Hindlimb muscle (tissue), 1 donor: ENCODE results near the gene ELMO1. TPM values are rescaled to one million over a fixed set of nuclear protein-coding genes. Genes with fewer than 3 reads are reported as not detected.
A peak's percentile ranks its signal among the peaks of the same experiment; 100 is the strongest.

ENCODE experiments used
- DNase-seq: peaks from one replicate; pipeline ENCODE4 v3.0.0-alpha.2; 2013
- polyA plus RNA-seq: library from polyadenylated mRNA; unstranded; fragments of 120-200 nt; gene quantifications from one replicate; pipeline ENCODE4 v1.2.1, GENCODE V29; 2013; ENCODE audit not compliant: insufficient read length

ELMO1 gene
- polyA plus RNA-seq, 1 donor = 28.3 TPM

GRCh38 chr7:37259319-37259821 is 189.3 kb downstream of the ELMO1 start:
- no peak for DNase-seq

DNA sequence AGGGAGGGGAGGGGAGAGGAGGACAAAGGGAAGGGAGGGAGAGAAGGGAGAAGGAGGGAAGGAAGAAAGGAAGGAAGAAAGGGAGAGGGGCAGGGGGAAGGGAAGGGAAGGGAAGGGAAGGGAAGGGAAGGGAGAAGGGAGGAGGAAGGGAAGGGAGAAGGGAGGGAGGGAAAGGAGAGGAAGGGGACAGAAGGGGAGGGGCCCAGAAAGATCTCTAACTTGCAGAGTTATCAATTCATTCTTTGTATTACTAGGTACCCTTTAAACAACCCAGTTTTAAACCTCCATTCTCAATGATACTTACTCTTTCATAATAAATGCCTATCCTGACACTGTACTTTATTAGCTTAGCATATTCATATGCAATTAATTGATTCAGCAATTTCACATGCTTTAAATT is 192.0 kb downstream of the ELMO1 start:
- DNase-seq = no peak

- DNase-seq = no peak
Observed at GRCh38 chr7:37255327-37255944, 193.2 kb downstream of the ELMO1 start.

GRCh38 chr7:37251222-37251621 is 197.4 kb downstream of the ELMO1 start:
- no peak for DNase-seq

- DNase-seq = no peak
Observed at GRCh38 chr7:37249240-37249639, 199.4 kb downstream of the ELMO1 start.

DNA sequence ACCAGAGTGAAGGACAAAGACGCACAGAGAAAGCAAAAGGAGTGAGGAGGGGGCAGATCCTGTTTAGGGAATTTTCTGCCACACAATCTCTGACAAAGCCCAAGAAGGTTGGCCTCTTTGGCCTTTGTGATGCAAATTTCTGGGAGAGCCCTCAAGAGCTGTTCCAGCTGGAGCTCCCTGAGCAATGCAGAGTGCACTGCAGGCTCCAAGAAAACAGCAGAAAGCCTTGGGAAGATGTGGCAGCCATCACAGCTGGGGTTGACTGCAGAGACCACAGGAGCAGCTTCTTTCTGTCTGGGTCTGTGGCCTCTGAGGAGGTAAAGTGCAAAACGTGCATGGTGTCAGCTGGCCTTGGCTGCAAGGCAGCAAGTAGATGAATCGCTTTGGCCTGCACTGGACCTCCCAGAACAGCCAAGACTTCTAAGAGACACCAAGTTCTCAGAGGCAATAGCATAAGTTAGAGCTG is 200.2 kb downstream of the ELMO1 start:
- DNase-seq = peak; percentile 36

DNA sequence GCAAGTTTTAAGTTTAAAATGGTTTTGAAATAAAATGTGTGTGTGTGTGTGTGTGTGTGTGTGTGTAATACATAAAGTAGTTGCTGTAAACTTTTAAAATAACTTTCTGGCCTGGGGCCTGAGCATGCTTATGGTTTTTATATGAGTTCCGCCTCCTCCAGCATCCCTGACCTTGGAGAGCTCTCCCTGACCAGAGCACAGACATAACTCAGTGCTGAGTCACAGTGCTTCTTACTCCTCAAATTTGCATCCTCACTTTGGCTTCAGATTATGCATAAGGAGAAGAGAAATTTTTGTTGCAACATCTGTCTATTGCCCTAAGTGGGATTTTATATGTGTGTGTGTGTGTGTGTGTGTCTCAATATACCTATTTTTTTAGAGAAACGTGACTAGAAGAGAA is 200.8 kb downstream of the ELMO1 start:
- DNase-seq = peak; percentile 76

- DNase-seq = no peak
Observed at GRCh38 chr7:37245590-37245989, 203.1 kb downstream of the ELMO1 start.

DNA sequence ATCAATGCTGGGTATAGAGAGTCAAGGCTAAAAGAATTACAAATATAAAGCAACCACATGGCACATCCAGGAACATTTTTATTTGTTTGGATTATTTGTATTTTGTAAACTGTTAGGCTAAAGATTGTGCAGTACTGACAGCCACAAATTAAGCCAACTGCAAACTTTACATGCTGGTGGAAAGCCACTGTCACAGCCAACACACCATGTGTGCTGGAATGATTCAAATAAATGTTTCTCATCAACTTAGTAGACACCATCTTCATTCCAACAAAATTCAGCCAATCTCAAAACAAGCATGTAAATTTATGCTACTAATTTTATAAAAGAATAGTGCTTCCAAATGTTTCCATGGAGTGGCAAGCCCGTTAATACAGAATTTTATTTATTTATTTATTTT is 211.8 kb downstream of the ELMO1 start:
- no peak for DNase-seq

DNA sequence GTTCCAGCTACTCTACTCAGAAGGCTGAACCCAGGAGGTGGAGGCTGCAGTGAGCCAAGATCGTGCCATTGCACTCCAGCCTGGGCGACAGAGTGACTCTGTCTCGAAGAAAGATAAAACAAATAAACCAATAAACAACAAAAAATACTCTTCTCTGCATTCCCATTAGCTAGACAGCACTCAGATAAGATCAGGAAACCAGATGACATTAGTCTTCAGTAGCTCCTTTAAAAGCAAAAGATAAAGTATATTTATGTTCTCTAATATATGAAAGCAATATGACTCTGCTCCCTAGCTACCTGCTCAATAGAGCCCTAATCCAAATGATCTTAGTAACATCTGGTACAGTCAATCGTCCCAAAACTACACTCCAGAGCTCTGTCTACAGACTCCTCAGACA is 212.9 kb downstream of the ELMO1 start:
- DNase-seq = no peak

DNA sequence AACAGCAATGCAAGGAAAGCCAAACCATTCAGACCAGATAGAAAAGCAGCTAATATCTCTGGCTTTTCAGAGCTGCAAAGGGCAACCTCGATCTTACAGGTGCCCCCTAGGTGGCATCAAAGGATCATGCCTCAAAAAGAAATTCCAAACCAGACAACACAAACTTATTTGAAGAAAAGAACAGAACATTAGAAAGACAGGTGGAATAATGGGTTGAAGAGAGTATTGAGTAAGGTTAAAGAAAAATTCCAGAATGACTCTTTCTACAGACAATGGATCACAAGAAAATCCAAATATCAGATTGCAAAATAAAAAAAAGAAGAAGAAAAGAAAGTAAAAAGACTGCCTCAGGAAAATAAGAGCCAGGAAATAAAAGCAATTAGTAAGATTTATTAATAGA is 213.7 kb downstream of the ELMO1 start:
- DNase-seq = no peak

DNA sequence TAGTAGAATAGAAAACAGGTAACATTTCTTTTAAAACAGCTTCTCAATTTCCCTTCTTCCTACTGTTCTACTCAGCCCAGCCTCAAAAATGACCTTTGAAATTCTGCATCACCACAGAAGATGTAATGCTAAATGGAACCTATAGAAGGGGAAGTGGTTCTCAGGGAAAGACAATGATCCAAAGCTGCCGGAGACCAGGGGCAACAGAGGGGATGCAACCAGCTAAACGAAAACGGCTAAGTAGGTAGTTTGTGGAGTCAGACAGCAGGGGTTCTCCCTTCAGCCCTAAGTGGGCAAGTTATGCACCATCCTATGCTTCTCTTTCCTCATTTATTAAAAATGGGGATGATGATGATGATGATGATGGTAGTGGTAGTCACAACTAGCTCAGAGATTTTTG is 214.3 kb downstream of the ELMO1 start:
- no peak for DNase-seq

DNA sequence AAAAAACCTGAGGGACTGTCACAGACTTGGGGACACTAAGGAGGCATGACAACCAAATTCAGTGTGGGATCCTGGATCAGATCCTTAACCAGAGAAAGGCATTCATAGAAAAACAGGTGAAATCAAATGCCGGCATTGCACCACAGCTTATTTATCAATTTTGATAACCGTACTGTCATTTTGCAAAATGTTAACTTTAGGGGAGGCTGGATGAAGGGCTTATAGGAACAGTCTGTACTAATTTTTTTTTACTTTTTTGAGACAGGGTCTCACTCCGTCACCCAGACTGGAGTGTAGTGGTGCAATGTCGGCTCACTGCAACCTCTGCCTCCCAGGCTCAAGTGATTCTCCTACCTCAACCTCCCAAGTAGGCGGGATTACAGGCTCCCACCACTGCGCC is 217.1 kb downstream of the ELMO1 start:
- DNase-seq = no peak

DNA sequence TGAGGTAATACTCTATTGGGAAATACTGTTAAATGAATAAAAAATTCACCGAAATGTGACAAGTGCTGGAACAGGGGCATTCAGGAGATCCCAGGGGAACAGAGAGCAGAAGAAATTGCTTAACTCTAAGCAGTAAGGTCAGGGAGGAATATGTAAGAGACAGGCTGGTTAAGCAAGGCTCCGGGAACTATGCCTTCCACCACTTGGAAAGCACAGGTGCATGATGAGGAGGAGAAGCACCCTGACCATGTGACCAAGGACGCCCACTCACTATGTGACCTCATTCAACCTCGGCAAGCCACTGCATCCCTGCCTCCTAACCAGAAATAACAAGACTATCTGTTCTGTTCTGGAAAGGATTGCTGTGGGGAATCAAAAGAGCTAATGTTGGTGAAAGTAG is 218.4 kb downstream of the ELMO1 start:
- DNase-seq = no peak

DNA sequence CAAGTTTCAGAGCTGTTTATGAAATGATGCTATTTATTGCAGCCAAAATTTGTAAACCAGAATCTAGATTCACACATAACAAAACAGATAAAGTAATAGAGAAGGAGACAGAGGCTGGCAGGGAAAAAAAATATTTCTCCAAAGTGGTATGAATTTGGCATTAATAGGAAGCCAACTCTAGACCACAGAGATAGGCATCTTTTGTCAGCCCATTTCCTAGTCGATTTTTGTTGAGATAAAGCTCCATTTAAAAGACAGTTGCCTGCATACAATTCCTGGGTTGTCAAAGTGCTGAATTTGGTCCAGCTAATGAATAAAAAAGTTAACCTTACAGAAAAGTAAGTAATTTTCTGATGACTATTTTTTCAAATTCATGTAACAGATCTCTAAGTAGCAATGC is 219.3 kb downstream of the ELMO1 start:
- DNase-seq = no peak

- no peak for DNase-seq
Observed at GRCh38 chr7:37225285-37225969, 223.2 kb downstream of the ELMO1 start.

DNA sequence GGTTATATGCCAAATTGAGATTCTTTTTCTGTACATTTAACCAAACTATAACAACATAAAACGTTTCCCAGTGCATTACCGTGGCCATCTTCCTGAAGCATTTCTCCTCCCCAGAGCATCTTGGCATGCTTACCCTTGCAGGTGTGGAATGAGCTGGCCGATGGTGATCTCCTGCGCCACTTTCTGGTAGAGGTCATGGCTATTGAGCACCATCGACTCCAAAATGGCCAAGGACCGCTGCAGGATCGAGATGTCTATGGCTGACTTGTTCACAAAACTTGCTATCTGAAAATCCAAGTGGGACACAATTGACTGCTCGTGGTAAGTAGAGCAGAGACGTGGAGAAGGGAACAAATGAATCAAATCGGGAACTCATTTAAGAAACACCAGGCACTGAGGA is 223.9 kb downstream of the ELMO1 start:
- no peak for DNase-seq

GRCh38 chr7:37220664-37221063 is 228.0 kb downstream of the ELMO1 start:
- no peak for DNase-seq

- DNase-seq = no peak
Observed at GRCh38 chr7:37218956-37219355, 229.7 kb downstream of the ELMO1 start.

- no peak for DNase-seq
Observed at GRCh38 chr7:37216923-37217322, 231.7 kb downstream of the ELMO1 start.

DNA sequence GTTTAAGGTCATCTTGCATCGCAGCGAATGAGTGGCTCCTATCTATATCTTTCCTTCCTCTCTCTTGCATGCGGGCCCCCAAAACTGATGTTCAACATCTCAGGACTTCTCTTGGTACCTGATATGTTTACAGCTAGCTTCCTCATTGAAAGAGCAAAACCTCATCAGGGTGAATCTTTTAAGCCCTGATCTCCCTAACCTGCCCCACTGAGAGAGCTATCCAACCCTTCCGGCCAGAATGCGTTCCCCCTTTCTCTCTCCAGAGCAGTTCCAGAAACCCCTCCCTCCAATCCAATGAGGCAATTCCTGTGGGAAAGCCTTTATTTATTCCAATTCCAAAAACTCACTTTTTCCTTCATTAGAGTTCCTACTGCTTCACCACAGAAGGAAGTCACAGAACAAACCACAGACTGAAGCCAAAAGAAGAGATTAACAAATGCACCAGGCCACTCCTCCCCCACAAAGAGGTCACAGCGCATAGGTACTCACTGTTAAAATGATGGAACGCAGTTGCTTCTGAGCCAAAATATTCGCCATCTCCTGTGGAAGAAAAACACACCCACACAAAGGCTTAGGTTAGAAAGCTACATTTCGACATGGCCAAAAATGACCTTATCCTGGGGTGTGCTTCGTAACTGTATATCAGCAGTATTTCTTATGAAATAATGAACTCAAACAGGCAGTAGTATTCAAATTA is 232.4 kb downstream of the ELMO1 start:
- no peak for DNase-seq

DNA sequence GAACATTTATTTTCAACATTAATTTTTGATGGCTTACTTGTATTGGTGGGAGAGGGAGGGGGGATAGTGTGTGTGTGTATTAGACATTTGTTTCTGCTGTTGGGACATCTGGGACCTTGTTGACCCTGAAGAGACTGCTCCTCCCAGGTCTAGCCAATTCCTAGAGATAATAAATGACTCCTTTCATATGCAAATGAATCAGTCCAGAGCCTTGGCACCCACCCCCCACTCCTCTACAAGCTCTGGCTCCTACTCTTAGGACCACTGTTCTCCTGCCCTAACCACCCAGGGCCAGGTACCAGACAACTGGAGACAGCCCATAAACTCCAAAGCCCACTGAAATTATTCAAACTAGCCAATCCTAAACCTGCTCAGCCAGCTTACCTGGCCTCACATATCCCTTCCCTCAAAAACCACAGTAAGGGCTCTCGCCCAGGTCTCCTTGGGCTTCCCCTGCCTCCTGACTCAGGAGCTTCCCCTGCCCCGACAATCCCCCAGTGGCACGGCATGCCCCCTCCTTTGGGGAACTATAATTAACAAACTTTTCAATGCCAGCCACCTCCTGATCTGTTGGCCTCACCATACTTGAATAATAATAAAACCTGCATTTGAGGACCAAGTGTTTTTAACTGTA is 233.3 kb downstream of the ELMO1 start:
- DNase-seq = no peak

- peak; percentile 87 for DNase-seq
Observed at GRCh38 chr7:37212556-37212955, 236.1 kb downstream of the ELMO1 start.
